HepG2 (cell line): ENCODE results near the gene PSMC1. TPM values are rescaled to one million over a fixed set of nuclear protein-coding genes. Genes with fewer than 3 reads are reported as not detected.

Source experiments
- ATAC-seq: fragments of 200-7000 bp; cut with Tn5 transposase; 3 replicates; pipeline ENCODE4 v1.9.1; 2020; ENCODE audit warnings: mild to moderate bottlenecking, moderate library complexity
- BruUV-seq: library from RNA; stranded (reverse); fragments of 400-500 nt; replicated peaks from 2 replicates; lab custom pipeline; 2021; lab: Mats Ljungman, UMichigan
- CTCF ChIA-PET: fragments of 300-600 bp; formaldehyde crosslinking; extraction: SDS; loops from one replicate; lab custom pipeline; 2021; ENCODE audit warnings: low total read pairs, inconsistent platforms, low intra/inter-chr PET ratio; lab: Yijun Ruan, JAX
- POLR2A ChIA-PET: fragments of 350-600 bp; sonication (Branson Sonifier 250); formaldehyde crosslinking; loops from one replicate; lab custom pipeline; 2020; ENCODE audit warnings: antibody characterized with exemption, inconsistent platforms; lab: Yijun Ruan, JAX
- DNase-seq: peaks from one replicate; pipeline ENCODE4 v3.0.0-alpha.2; 2015; ENCODE audit warnings: low spot score
- FAIRE-seq: peaks from 3 replicates; lab custom pipeline; 2011; peaks lifted over from hg19 to GRCh38; lab: Jason Lieb, UNC
- H2AFZ ChIP-seq: one replicate; pipeline ENCODE4 v1.6.1; 2011; ENCODE audit warnings: low read length, inconsistent platforms
- H3K27ac ChIP-seq: fragments of 300-600 bp; 3 replicates; pipeline ENCODE4 v1.8.0; 2011; ENCODE audit warnings: mixed run types, mild to moderate bottlenecking, mixed read lengths, low read length, inconsistent platforms; ENCODE audit not compliant: insufficient read depth; ENCODE audit errors: extremely low read length
- H3K27me3 ChIP-seq, 2 experiments: fragments of 200-600 bp in 1 of 2; 2 replicates in 1 of 2; 3 replicates in 1 of 2; pipeline versions ENCODE4 v1.6.0 to v1.8.0; 2011; ENCODE audit warnings: low read length in 2 of 2, mild to moderate bottlenecking in 2 of 2, moderate library complexity in 2 of 2, inconsistent platforms in 1 of 2; ENCODE audit not compliant: insufficient read depth in 2 of 2, control insufficient read depth in 1 of 2
- H3K36me3 ChIP-seq, 2 experiments: fragments of 200-600 bp in 1 of 2; replicated peaks in 1 of 2; 2 replicates in 1 of 2; 3 replicates in 1 of 2; pipeline versions ENCODE4 v1.5.1 to v1.8.0; 2011; ENCODE audit warnings: low read length in 2 of 2, inconsistent platforms in 1 of 2; ENCODE audit not compliant: insufficient read depth in 2 of 2, control insufficient read depth in 1 of 2
- H3K4me1 ChIP-seq: 2 replicates; pipeline ENCODE4 v1.5.1; 2012; ENCODE audit warnings: low read length, inconsistent platforms; ENCODE audit not compliant: insufficient read depth
- H3K4me2 ChIP-seq: 2 replicates; pipeline ENCODE4 v1.6.0; 2011; ENCODE audit warnings: low read depth, low read length, inconsistent platforms
- H3K4me3 ChIP-seq, 3 experiments: fragments of 200-600 bp in 1 of 3; sonication (generic), shearing (Covaris generic) in 1 of 3; replicated peaks in 1 of 3; 2 replicates each; pipeline ENCODE4 v1.5.1; 2011 to 2016; ENCODE audit warnings: low read length in 3 of 3, inconsistent platforms in 2 of 3, low read depth in 2 of 3, mild to moderate bottlenecking in 2 of 3, control low read depth in 1 of 3, mixed read lengths in 1 of 3; ENCODE audit not compliant: insufficient read depth in 1 of 3
- H3K79me2 ChIP-seq: one replicate; pipeline ENCODE4 v1.6.1; 2011; ENCODE audit warnings: low read length, inconsistent platforms; ENCODE audit not compliant: insufficient read depth
- H3K9ac ChIP-seq: 2 replicates; pipeline ENCODE4 v1.6.0; 2011; ENCODE audit warnings: mild to moderate bottlenecking, low read depth, low read length, inconsistent platforms; ENCODE audit not compliant: insufficient read depth
- H3K9me3 ChIP-seq: 2 replicates; pipeline ENCODE4 v1.5.1; 2012; ENCODE audit warnings: mild to moderate bottlenecking, low read length
- H4K20me1 ChIP-seq: 2 replicates; pipeline ENCODE4 v1.6.0; 2011; ENCODE audit warnings: inconsistent platforms, mild to moderate bottlenecking, low read length, moderate library complexity; ENCODE audit not compliant: insufficient read depth
- AGO2 ChIP-seq: fragments of 200-400 bp; formaldehyde crosslinking; optimal IDR thresholded peaks from 2 replicates; pipeline ENCODE3; 2017; ENCODE audit warnings: mild to moderate bottlenecking, low read depth, low read length, moderate library complexity
- CTCF ChIP-seq: sonication (generic); formaldehyde crosslinking; IDR thresholded peaks from 2 replicates; pipeline ENCODE4 v1.5.0; 2020; ENCODE audit warnings: mild to moderate bottlenecking, missing genetic modification reagents, moderate library complexity
- FLYWCH1 ChIP-seq: sonication (generic); formaldehyde crosslinking; IDR thresholded peaks from 2 replicates; pipeline ENCODE4 v1.8.1; 2023; ENCODE audit warnings: mild to moderate bottlenecking, missing genetic modification reagents
- FOXK2 ChIP-seq: fragments of 450-650 bp; IDR thresholded peaks from 2 replicates; pipeline ENCODE4 v1.6.1; 2016
- HNRNPK ChIP-seq: fragments of 200-400 bp; formaldehyde crosslinking; IDR thresholded peaks from 2 replicates; pipeline ENCODE4 v1.6.1; 2018; ENCODE audit warnings: low read length, low read depth, moderate library complexity, mild to moderate bottlenecking; ENCODE audit not compliant: poor library complexity, severe bottlenecking
- KDM3A ChIP-seq: IDR thresholded peaks from 2 replicates; pipeline ENCODE4 v1.6.1; 2018; ENCODE audit warnings: low read depth, missing compliant biosample characterization
- NKX3-1 ChIP-seq: sonication (generic); formaldehyde crosslinking; IDR thresholded peaks from 2 replicates; pipeline ENCODE4 v1.5.0; 2020; ENCODE audit warnings: missing genetic modification reagents
- YEATS2 ChIP-seq: sonication (generic); formaldehyde crosslinking; IDR thresholded peaks from 2 replicates; pipeline ENCODE4 v1.4.0; 2020; ENCODE audit warnings: missing genetic modification reagents, borderline replicate concordance
- ZFP90 ChIP-seq: sonication (generic); formaldehyde crosslinking; IDR thresholded peaks from 2 replicates; pipeline ENCODE4 v1.8.0; 2022; ENCODE audit warnings: missing genetic modification reagents, mild to moderate bottlenecking, inconsistent platforms, borderline replicate concordance
- ZNF136 ChIP-seq: sonication (generic); formaldehyde crosslinking; IDR thresholded peaks from 2 replicates; pipeline ENCODE4 v1.8.1; 2022; ENCODE audit warnings: low read depth, mild to moderate bottlenecking, moderate library complexity, missing genetic modification reagents
- ZNF720 ChIP-seq: sonication (generic); formaldehyde crosslinking; IDR thresholded peaks from 2 replicates; pipeline ENCODE4 v1.4.0; 2020; ENCODE audit warnings: missing genetic modification reagents
- ZZZ3 ChIP-seq: sonication (generic); formaldehyde crosslinking; IDR thresholded peaks from 2 replicates; pipeline ENCODE4 v1.4.0; 2020; ENCODE audit warnings: missing genetic modification reagents, mild to moderate bottlenecking, borderline replicate concordance
- WGBS: methylation state at CpG from one replicate; pipeline ENCODE4 v1.1.6; 2017; ENCODE audit warnings: low lambda C conversion rate; 5-methylcytosine and 5-hydroxymethylcytosine counted together
- in situ Hi-C: cut with HindIII; loops from 2 replicates; pipeline ENCODE4 v1.10.0; 2017; ENCODE audit warnings: low pct_unique_long_range_greater_than_20kb; ENCODE audit not compliant: extremely low pct_ligation_motif_present
- intact Hi-C: fragments of 100-400 bp; cut with micrococcal nuclease; formaldehyde crosslinking; loops from one replicate; pipeline ENCODE4 v1.10.0; 2022; ENCODE audit not compliant: unreplicated experiment
- polyA plus RNA-seq, 8 experiments: library from polyadenylated mRNA; depleted of rRNA in 3 of 8; stranded (reverse) in 7 of 8; unstranded in 1 of 8; fragments of >200 nt; fragmentation: Illumina TruSeq in 4 of 8; extraction: Trizol in 4 of 8; gene quantifications; 2 replicates each; pipeline versions ENCODE4 v1.2.1 to v1.2.3, GENCODE V29; 2011 to 2016; ENCODE audit warnings: low read depth in 4 of 8, missing spikeins in 1 of 8, mixed read lengths in 1 of 8; ENCODE audit not compliant: insufficient read depth in 1 of 8
- total RNA-seq, 5 experiments: library from RNA; depleted of rRNA; stranded (reverse); fragments of >200 nt; fragmentation: Illumina TruSeq; extraction: Trizol; gene quantifications; 2 replicates each; pipeline ENCODE4 v1.2.3, GENCODE V29; 2016; ENCODE audit warnings: low read depth in 1 of 5
- TF ChIP-seq, protein P1 (sequence below): sonication (generic); formaldehyde crosslinking; IDR thresholded peaks from 2 replicates; pipeline ENCODE4 v1.4.0; 2020; ENCODE audit warnings: missing genetic modification reagents
- TF ChIP-seq, protein P2 (sequence below): sonication (generic); formaldehyde crosslinking; conservative IDR thresholded peaks from 2 replicates; pipeline ENCODE4 v1.4.0; 2020; ENCODE audit warnings: missing genetic modification reagents

Gene PSMC1
- total and polyA plus RNA-seq, 2 of the 13 experiments (the other 11 are each of a cell fraction or from before 2014, with no cell fraction given): 48.6 to 167 TPM

DNA sequence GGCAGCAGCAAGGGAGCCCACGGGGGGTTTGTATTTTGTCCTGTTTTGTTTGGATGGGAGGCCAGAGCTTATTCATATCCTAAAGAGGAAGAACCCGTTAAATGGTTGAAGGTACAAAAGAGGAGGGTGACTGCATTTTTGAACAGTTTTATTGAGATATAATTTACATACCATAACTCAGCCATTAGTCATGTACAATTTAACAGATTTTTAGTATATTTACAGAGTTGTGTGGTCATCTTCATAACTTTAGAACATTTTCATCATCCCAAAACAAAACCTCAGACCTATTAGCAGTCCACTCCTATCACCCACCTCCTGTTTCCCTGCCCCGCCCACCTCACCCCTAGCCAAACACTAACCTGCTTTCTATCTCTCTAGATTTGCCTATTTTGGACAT, 62.8 kb downstream of the PSMC1 start (continued):
- TF ChIP-seq CTCF (CRISPR knock-in tag): no peak
- TF ChIP-seq, protein P1, sequence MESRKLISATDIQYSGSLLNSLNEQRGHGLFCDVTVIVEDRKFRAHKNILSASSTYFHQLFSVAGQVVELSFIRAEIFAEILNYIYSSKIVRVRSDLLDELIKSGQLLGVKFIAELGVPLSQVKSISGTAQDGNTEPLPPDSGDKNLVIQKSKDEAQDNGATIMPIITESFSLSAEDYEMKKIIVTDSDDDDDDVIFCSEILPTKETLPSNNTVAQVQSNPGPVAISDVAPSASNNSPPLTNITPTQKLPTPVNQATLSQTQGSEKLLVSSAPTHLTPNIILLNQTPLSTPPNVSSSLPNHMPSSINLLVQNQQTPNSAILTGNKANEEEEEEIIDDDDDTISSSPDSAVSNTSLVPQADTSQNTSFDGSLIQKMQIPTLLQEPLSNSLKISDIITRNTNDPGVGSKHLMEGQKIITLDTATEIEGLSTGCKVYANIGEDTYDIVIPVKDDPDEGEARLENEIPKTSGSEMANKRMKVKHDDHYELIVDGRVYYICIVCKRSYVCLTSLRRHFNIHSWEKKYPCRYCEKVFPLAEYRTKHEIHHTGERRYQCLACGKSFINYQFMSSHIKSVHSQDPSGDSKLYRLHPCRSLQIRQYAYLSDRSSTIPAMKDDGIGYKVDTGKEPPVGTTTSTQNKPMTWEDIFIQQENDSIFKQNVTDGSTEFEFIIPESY: no peak
- TF ChIP-seq KDM3A (CRISPR knock-in tag): no peak
- no peak for TF ChIP-seq FOXK2
- no peak for TF ChIP-seq ZNF720 (CRISPR knock-in tag)
- TF ChIP-seq NKX3-1 (CRISPR knock-in tag): no peak

DNA sequence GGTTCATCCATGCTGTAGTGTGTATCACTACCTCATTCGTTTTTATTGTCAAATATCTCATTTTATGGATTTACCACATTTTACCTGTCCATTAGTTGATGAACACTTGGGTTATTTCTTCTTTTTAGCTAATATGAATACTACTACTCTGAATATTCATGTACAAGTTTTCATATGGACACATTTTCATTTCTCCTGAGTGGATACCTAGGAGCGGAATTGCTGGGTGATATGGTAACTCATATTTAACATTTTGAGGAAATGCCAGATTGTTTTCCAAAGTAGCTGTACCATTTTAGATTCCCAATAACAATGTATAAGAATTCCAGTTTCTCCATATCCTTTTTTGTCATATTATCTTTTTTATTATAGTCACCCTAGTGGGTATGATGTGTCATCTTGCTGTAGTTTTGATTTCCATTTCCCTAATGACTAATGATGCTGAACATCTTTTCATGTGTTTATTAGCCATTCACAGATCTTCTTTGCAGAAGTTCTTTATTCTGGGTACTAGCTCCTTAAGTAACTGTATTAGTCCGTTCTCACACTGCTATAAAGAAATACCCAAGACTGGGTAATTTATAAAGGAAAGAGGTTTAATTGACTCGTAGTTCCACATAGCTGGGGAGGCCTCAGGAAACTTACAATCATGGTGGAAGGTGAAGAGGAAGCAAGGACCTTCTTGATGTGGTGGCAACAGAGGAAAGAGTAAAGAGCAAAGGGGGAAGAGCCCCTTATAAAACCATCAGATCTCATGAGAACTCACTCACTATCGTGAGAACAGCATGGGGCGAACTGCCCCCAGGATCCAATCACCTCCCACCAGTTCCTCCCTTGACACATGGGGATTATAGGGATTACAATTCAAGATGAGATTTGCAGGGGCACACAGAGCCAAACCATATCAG, 63.5 kb downstream of the PSMC1 start:
- H3K27ac ChIP-seq: no peak overlapping the region
- DNase-seq: no peak
- H3K9me3 ChIP-seq: no peaks in the 10 kb centered on the region
- in situ Hi-C loops (no loop called here), intact Hi-C loops (no loop called here)
- no peak overlapping the region for H2AFZ ChIP-seq
- no peak overlapping the region for H3K4me2 ChIP-seq
- no peaks in the 10 kb centered on the region for H3K27me3 ChIP-seq
- POLR2A ChIA-PET: interaction anchor here (0.6 kb wide), 1 partner anchor 10 kb away, joined by 3 read pairs; no protein-coding TSS in a partner anchor
- H4K20me1 ChIP-seq: no peaks in the 10 kb centered on the region; the same call in 1 of the 2 replicates
- H3K79me2 ChIP-seq: peaks cover 20% of the 10 kb centered on the region
- no peak overlapping the region for H3K9ac ChIP-seq
- no peak for ATAC-seq
- 98% methylated on average over 6 of the region's 6 CpGs for WGBS
- no peak overlapping the region for H3K4me3 ChIP-seq
- peaks cover 0 to 19% of the 10 kb centered on the region in 2 experiments; a peak in 3 of 5 replicates for H3K36me3 ChIP-seq
- CTCF ChIA-PET: no interaction called here
- no peak for FAIRE-seq
- H3K4me1 ChIP-seq: no peaks in the 10 kb centered on the region
- BruUV-seq: no TSS peak
- TF ChIP-seq ZFP90 (CRISPR knock-in tag): no peak
- no peak for TF ChIP-seq YEATS2
- TF ChIP-seq AGO2: no peak
- TF ChIP-seq, protein P2, sequence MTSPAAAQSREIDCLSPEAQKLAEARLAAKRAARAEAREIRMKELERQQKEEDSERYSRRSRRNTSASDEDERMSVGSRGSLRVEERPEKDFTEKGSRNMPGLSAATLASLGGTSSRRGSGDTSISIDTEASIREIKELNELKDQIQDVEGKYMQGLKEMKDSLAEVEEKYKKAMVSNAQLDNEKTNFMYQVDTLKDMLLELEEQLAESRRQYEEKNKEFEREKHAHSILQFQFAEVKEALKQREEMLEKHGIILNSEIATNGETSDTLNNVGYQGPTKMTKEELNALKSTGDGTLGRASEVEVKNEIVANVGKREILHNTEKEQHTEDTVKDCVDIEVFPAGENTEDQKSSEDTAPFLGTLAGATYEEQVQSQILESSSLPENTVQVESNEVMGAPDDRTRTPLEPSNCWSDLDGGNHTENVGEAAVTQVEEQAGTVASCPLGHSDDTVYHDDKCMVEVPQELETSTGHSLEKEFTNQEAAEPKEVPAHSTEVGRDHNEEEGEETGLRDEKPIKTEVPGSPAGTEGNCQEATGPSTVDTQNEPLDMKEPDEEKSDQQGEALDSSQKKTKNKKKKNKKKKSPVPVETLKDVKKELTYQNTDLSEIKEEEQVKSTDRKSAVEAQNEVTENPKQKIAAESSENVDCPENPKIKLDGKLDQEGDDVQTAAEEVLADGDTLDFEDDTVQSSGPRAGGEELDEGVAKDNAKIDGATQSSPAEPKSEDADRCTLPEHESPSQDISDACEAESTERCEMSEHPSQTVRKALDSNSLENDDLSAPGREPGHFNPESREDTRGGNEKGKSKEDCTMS: no peak
- no peak for TF ChIP-seq ZZZ3 (CRISPR knock-in tag)
- TF ChIP-seq HNRNPK: no peak
- no peak for TF ChIP-seq FLYWCH1
- no peak for TF ChIP-seq ZNF136 (CRISPR knock-in tag)
